CD4-positive, alpha-beta T cell treated with Interleukin-6 at 100 ng/mL for 8 hours (primary cell): ENCODE results near the gene LYZL4.

Source experiments
- DNase-seq: peaks from one replicate; pipeline ENCODE4 v3.0.0-alpha.2; 2020; ENCODE audit warnings: mixed read lengths, low spot score

LYZL4 gene

GRCh38 chr3:42410370-42411131 is at the start of gene LYZL4:
TSS of gene LYZL4 (minus strand) at chr3:42410610. CDS start at chr3:42407251, 3,359 bp downstream.
- DNase-seq: no peak

GRCh38 chr3:42459151-42459550 is 48.7 kb upstream of the LYZL4 start:
- DNase-seq: no peak

GRCh38 chr3:42456211-42456610 is 45.8 kb upstream of the LYZL4 start:
- no peak for DNase-seq

GRCh38 chr3:42451546-42452230 is 41.3 kb upstream of the LYZL4 start:
- no peak for DNase-seq

- DNase-seq: no peak
Measured at GRCh38 chr3:42451116-42451515, 40.7 kb upstream of the LYZL4 start.

GRCh38 chr3:42450567-42450966 is 40.2 kb upstream of the LYZL4 start:
- no peak for DNase-seq

- DNase-seq: no peak
Measured at GRCh38 chr3:42447481-42447880, 37.1 kb upstream of the LYZL4 start.

- no peak for DNase-seq
Measured at GRCh38 chr3:42446111-42447050, 36.0 kb upstream of the LYZL4 start.

GRCh38 chr3:42443819-42444436 is 33.5 kb upstream of the LYZL4 start:
- peak; percentile 61 for DNase-seq

- DNase-seq: no peak
Measured at GRCh38 chr3:42443292-42443691, 32.9 kb upstream of the LYZL4 start.

GRCh38 chr3:42442640-42443039 is 32.2 kb upstream of the LYZL4 start:
- DNase-seq: no peak

- DNase-seq: no peak
Measured at GRCh38 chr3:42441791-42442190, 31.4 kb upstream of the LYZL4 start.

GRCh38 chr3:42440924-42441323 is 30.5 kb upstream of the LYZL4 start:
- DNase-seq: no peak

GRCh38 chr3:42439261-42440115 is 29.1 kb upstream of the LYZL4 start:
- no peak for DNase-seq

- DNase-seq: no peak
Measured at GRCh38 chr3:42438758-42439157, 28.3 kb upstream of the LYZL4 start.

- DNase-seq: no peak
Measured at GRCh38 chr3:42438193-42438592, 27.8 kb upstream of the LYZL4 start.

- no peak for DNase-seq
Measured at GRCh38 chr3:42434777-42435380, 24.5 kb upstream of the LYZL4 start.

- DNase-seq: no peak
Measured at GRCh38 chr3:42432485-42432884, 22.1 kb upstream of the LYZL4 start.

- DNase-seq: no peak
Measured at GRCh38 chr3:42430781-42431532, 20.5 kb upstream of the LYZL4 start.

GRCh38 chr3:42428830-42429229 is 18.4 kb upstream of the LYZL4 start:
- no peak for DNase-seq
